Measurements from ENCODE around the gene MBP. TPM values are rescaled to one million over a fixed set of nuclear protein-coding genes. Genes with fewer than 3 reads are reported as not detected.

MBP gene
- total RNA-seq, 2 experiments from 2014 or later = 75.4 to 79.2 TPM

- Histone ChIP-seq H3K27ac (ENCODE audit: low read depth in 1 of 2, low read length in 2 of 2) (peak overlapping the region in 1 of 2 donors; percentile 56), H3K9me3 (ENCODE audit: control insufficient read depth in 1 of 2, insufficient read depth in 1 of 2, low read length in 2 of 2) (no peaks in the 10 kb centered on the region), H3K27me3 (ENCODE audit: control insufficient read depth in 1 of 2, insufficient read depth in 2 of 2, low read length in 2 of 2) (no peaks in the 10 kb centered on the region), H3K36me3 (ENCODE audit: insufficient read depth, low read length) (peaks cover 29% of the 10 kb centered on the region), H3K4me3 (ENCODE audit: low read length) (no peak overlapping the region), H3K4me1 (ENCODE audit: insufficient read depth, low read length) (peaks cover 88% of the 10 kb centered on the region)
- Mint-ChIP-seq H3K36me3 (ENCODE audit: low read depth) (peaks cover 78% of the 10 kb centered on the region), H3K27ac (peak overlapping the region; percentile 97), H3K4me1 (ENCODE audit: low read depth) (peaks cover 94% of the 10 kb centered on the region), H3K9me3 (no peaks in the 10 kb centered on the region), H3K4me3 (no peak overlapping the region), H3K27me3 (no peaks in the 10 kb centered on the region)
- no peak for TF ChIP-seq CTCF (IDR thresholded peaks at IDR 0.05)
- DNase-seq (no peak), ATAC-seq (ENCODE audit: poor library complexity) (no peak)
- ChIA-PET CTCF (interaction anchor here (1.4 kb wide), 1 partner anchor 98 kb away, joined by 4 read pairs; no protein-coding TSS in a partner anchor), POLR2A (interaction anchor here (1.4 to 3.9 kb wide), 2 partner anchors 8 to 46 kb away, joined by 3 to 25 read pairs; no protein-coding TSS in a partner anchor)
- intact Hi-C loops (cut with DNase I, micrococcal nuclease) = loop anchor here (2.0 to 5.0 kb wide), 2 partner anchors 15 to 33 kb away; no protein-coding TSS in a partner anchor
These were observed 22.9 kb downstream of the MBP start for GRCh38 chr18:77109648-77110019.

- Histone ChIP-seq H3K4me1 (ENCODE audit: insufficient read depth, low read length) (peaks cover 91% of the 10 kb centered on the region), H3K9me3 (ENCODE audit: control insufficient read depth in 1 of 2, insufficient read depth in 1 of 2, low read length in 2 of 2) (no peaks in the 10 kb centered on the region), H3K27me3 (ENCODE audit: control insufficient read depth in 1 of 2, insufficient read depth in 2 of 2, low read length in 2 of 2) (no peaks in the 10 kb centered on the region), H3K36me3 (ENCODE audit: insufficient read depth, low read length) (peaks cover 33% of the 10 kb centered on the region), H3K27ac (ENCODE audit: low read depth in 1 of 2, low read length in 2 of 2) (peak overlapping the region; percentile 56 to 76), H3K4me3 (ENCODE audit: low read length) (no peak overlapping the region)
- DNase-seq (no peak), ATAC-seq (ENCODE audit: poor library complexity) (no peak)
- H3K27ac Mint-ChIP-seq = peak overlapping the region; percentile 97
- ChIA-PET CTCF (interaction anchor here (1.0 to 1.4 kb wide), 3 partner anchors 14 to 103 kb away, joined by 3 to 4 read pairs (median 4); no protein-coding TSS in a partner anchor), POLR2A (interaction anchor here (1.2 to 4.3 kb wide), 7 partner anchors 7 to 56 kb away, joined by 3 to 42 read pairs (median 9); partner anchors contain the start of gene MBP)
- no peaks in the 10 kb centered on the region for H3K9me3 Mint-ChIP-seq
- no peak overlapping the region for H3K4me3 Mint-ChIP-seq
- intact Hi-C loops (cut with DNase I, micrococcal nuclease) = loop anchor here (2.0 to 5.0 kb wide), 2 partner anchors 16 to 33 kb away; no protein-coding TSS in a partner anchor
- no peaks in the 10 kb centered on the region for H3K27me3 Mint-ChIP-seq
- no peak for TF ChIP-seq CTCF (IDR thresholded peaks at IDR 0.05)
- peaks cover 92% of the 10 kb centered on the region for H3K4me1 Mint-ChIP-seq (ENCODE audit: low read depth)
- peaks cover 76% of the 10 kb centered on the region for H3K36me3 Mint-ChIP-seq (ENCODE audit: low read depth)
These were observed 23.5 kb downstream of the MBP start for GRCh38 chr18:77108821-77109647.

- peak overlapping the region; percentile 80 for H3K4me3 Mint-ChIP-seq
- ATAC-seq (ENCODE audit: poor library complexity) (peak; percentile 28), DNase-seq (peak in 4 of 14 experiments; percentile 26 to 68 (median 52))
- peaks cover 76% of the 10 kb centered on the region for H3K36me3 Mint-ChIP-seq (ENCODE audit: low read depth)
- no peaks in the 10 kb centered on the region for H3K27me3 Mint-ChIP-seq
- no peak for TF ChIP-seq CTCF (IDR thresholded peaks at IDR 0.05)
- H3K9me3 Mint-ChIP-seq = no peaks in the 10 kb centered on the region
- Histone ChIP-seq H3K9me3 (ENCODE audit: control insufficient read depth in 1 of 2, insufficient read depth in 1 of 2, low read length in 2 of 2) (no peaks in the 10 kb centered on the region), H3K4me3 (ENCODE audit: low read length) (peak overlapping the region; percentile 1), H3K27ac (ENCODE audit: low read depth in 1 of 2, low read length in 2 of 2) (peak overlapping the region; percentile 56 to 76), H3K36me3 (ENCODE audit: insufficient read depth, low read length) (peaks cover 33% of the 10 kb centered on the region), H3K27me3 (ENCODE audit: control insufficient read depth in 1 of 2, insufficient read depth in 2 of 2, low read length in 2 of 2) (no peaks in the 10 kb centered on the region), H3K4me1 (ENCODE audit: insufficient read depth, low read length) (peaks cover 93% of the 10 kb centered on the region)
- ChIA-PET CTCF (interaction anchor here (1.0 to 3.4 kb wide), 4 partner anchors 15 to 104 kb away, joined by 3 to 14 read pairs (median 4); no protein-coding TSS in a partner anchor), POLR2A (interaction anchor here (0.7 to 4.3 kb wide), 14 partner anchors 10 to 55 kb away, joined by 3 to 42 read pairs (median 6); partner anchors contain the start of gene MBP)
- intact Hi-C loops (cut with DNase I, micrococcal nuclease) = loop anchor here (2.0 to 5.0 kb wide), 2 partner anchors 17 to 34 kb away; no protein-coding TSS in a partner anchor
- peak overlapping the region; percentile 97 for H3K27ac Mint-ChIP-seq
- peaks cover 92% of the 10 kb centered on the region for H3K4me1 Mint-ChIP-seq (ENCODE audit: low read depth)
These were observed 24.4 kb downstream of the MBP start for GRCh38 chr18:77108001-77108692.
